ENCODE results near the gene SPEG.
A peak's percentile ranks its signal among the peaks of the same experiment; 100 is the strongest.

The SPEG gene

GRCh38 chr2:219538504-219538951 is 103.9 kb downstream of the SPEG start:
- no peak for DNase-seq

GRCh38 chr2:219538956-219539788 is 104.5 kb downstream of the SPEG start:
- no peak for DNase-seq

- no peak for DNase-seq
Measured at GRCh38 chr2:219539926-219540678, 105.5 kb downstream of the SPEG start.

- DNase-seq: no peak
Measured at GRCh38 chr2:219540784-219541504, 106.3 kb downstream of the SPEG start.

- peak; percentile 81 for DNase-seq
Measured at GRCh38 chr2:219541611-219542180, 107.1 kb downstream of the SPEG start.

- peak; percentile 39 for DNase-seq
Measured at GRCh38 chr2:219542931-219543595, 108.4 kb downstream of the SPEG start.

GRCh38 chr2:219543596-219544358 is 109.1 kb downstream of the SPEG start, which contains the start of the genes CHPF and TMEM198:
Gene CHPF, minus strand, starts transcription at chr2:219543809. Its CDS starts 271 bp downstream, at chr2:219543538.
Gene TMEM198, plus strand, starts transcription at chr2:219544028. Its CDS starts 700 bp downstream, at chr2:219544728.
- DNase-seq: peak; percentile 91

- DNase-seq: no peak
Measured at GRCh38 chr2:219544567-219544966, 109.9 kb downstream of the SPEG start.

GRCh38 chr2:219545295-219545942 is 110.8 kb downstream of the SPEG start:
- DNase-seq: no peak

GRCh38 chr2:219545943-219546352 is 111.3 kb downstream of the SPEG start:
- DNase-seq: no peak

- no peak for DNase-seq
Measured at GRCh38 chr2:219547621-219548020, 113.0 kb downstream of the SPEG start.
